Measurements from ENCODE around the gene ILK. TPM values are rescaled to one million over a fixed set of nuclear protein-coding genes. Genes with fewer than 3 reads are reported as not detected.

ILK gene
- total and polyA plus RNA-seq, 2 of the 13 experiments (the other 11 are each of a cell fraction or from before 2014, with no cell fraction given) = 70.3 to 108 TPM

GRCh38 chr11:6603287-6604080 is at the start of gene ILK, which contains the start of gene RRP8 (continued):
- TF ChIP-seq MXD1 (CRISPR knock-in tag; IDR thresholded peaks at IDR 0.05) (peak; percentile 98), ZFP36L1 (CRISPR knock-in tag; IDR thresholded peaks at IDR 0.05) (no peak; the same call in 1 of the 2 replicates), RFX5 (IDR thresholded peaks at IDR 0.05; ENCODE audit: low read depth, low read length) (peak; percentile 47), CEBPB (IDR thresholded peaks at IDR 0.05; ENCODE audit: borderline replicate concordance, low read depth, low read length) (no peak), KIAA2018 (CRISPR knock-in tag; IDR thresholded peaks at IDR 0.05; ENCODE audit: borderline replicate concordance) (no peak; the same call in 1 of the 2 replicates), ZNF841 (CRISPR knock-in tag; IDR thresholded peaks at IDR 0.05; ENCODE audit: borderline replicate concordance) (no peak), SKIL (CRISPR knock-in tag; IDR thresholded peaks at IDR 0.05; ENCODE audit: borderline replicate concordance) (peak; percentile 81), ZFP91 (CRISPR knock-in tag; IDR thresholded peaks at IDR 0.05; ENCODE audit: borderline replicate concordance) (peak; percentile 63; the same call in 1 of the 2 replicates), ZFP41 (CRISPR knock-in tag; IDR thresholded peaks at IDR 0.05; ENCODE audit: borderline replicate concordance) (no peak), TEAD2 (CRISPR knock-in tag; IDR thresholded peaks at IDR 0.05) (no peak), SIX4 (CRISPR knock-in tag; IDR thresholded peaks at IDR 0.05) (peak; percentile 35; the same call in 1 of the 2 replicates), ZNF260 (CRISPR knock-in tag; IDR thresholded peaks at IDR 0.05; ENCODE audit: borderline replicate concordance, low read depth) (no peak), ZBTB3 (CRISPR knock-in tag; IDR thresholded peaks at IDR 0.05; ENCODE audit: borderline replicate concordance, low read depth) (no peak), PRMT3 (CRISPR knock-in tag; IDR thresholded peaks at IDR 0.05; ENCODE audit: borderline replicate concordance, low read depth) (0 out of 2 replicates have a peak, but pooled peaks have one; percentile 34), ZNF672 (CRISPR knock-in tag; IDR thresholded peaks at IDR 0.05) (no peak)
